Prostate gland (tissue), 2 donors: ENCODE results near the gene CPSF6. TPM values are rescaled to one million over a fixed set of nuclear protein-coding genes. Genes with fewer than 3 reads are reported as not detected.

Experiments
- DNase-seq: peaks from one replicate; pipeline ENCODE4 v3.0.0-alpha.2; 2019; ENCODE audit warnings: low spot score
- H3K27ac ChIP-seq, 2 donors: fragments of 200-600 bp; sonication (generic); 2 replicates each; pipeline ENCODE4 v1.5.1; 2017 to 2019
- H3K27me3 ChIP-seq: fragments of 200-600 bp; sonication (generic); replicated peaks from 2 replicates; pipeline ENCODE4 v1.5.1; 2019; ENCODE audit not compliant: insufficient read depth
- H3K36me3 ChIP-seq, 2 donors: fragments of 200-600 bp; sonication (generic); 1 replicate in 1 of 2; 2 replicates in 1 of 2; pipeline versions ENCODE4 v1.5.1 to v1.8.1; 2017 to 2019
- H3K4me1 ChIP-seq: fragments of 200-600 bp; sonication (generic); replicated peaks from 2 replicates; pipeline ENCODE4 v1.5.1; 2019
- H3K4me3 ChIP-seq, 2 donors: fragments of 200-600 bp; sonication (generic); 2 replicates each; pipeline ENCODE4 v1.5.1; 2017 to 2019
- H3K9me3 ChIP-seq: fragments of 200-600 bp; sonication (generic); 2 replicates; pipeline ENCODE4 v1.5.1; 2017
- POLR2A ChIP-seq: fragments of 450-650 bp; IDR thresholded peaks from one replicate; pipeline ENCODE4 v1.6.1; 2016; ENCODE audit warnings: antibody characterized with exemption, mild to moderate bottlenecking
- POLR2AphosphoS5 ChIP-seq: sonication (generic); formaldehyde crosslinking; IDR thresholded peaks from one replicate; pipeline ENCODE4 v1.6.1; 2017; ENCODE audit warnings: antibody characterized with exemption
- WGBS: methylation state at CpG from one replicate; pipeline ENCODE4 v1.1.5; 2018; 5-methylcytosine and 5-hydroxymethylcytosine counted together
- intact Hi-C: fragments of 100-400 bp; cut with DNase I; formaldehyde crosslinking; loops from one replicate; pipeline ENCODE4 v1.14.2; 2022
- total RNA-seq, 2 donors: library from RNA; depleted of rRNA; stranded (reverse); fragments of >200 nt; gene quantifications; one replicate each; pipeline ENCODE4 v1.1.0, GENCODE V29; 2016
- TF ChIP-seq, protein P1 (sequence below), 4 experiments: fragments of 200-600 bp in 2 of 4; fragments of 450-650 bp in 2 of 4; sonication (generic) in 2 of 4; IDR thresholded peaks; 1 replicate in 3 of 4; 2 replicates in 1 of 4; pipeline ENCODE4 v1.5.1; 2016 to 2019; ENCODE audit warnings: antibody characterized with exemption in 4 of 4, mild to moderate bottlenecking in 2 of 4, moderate library complexity in 2 of 4

Gene CPSF6
- total RNA-seq, 2 donors from 2014 or later: 22.5 to 484 TPM

DNA sequence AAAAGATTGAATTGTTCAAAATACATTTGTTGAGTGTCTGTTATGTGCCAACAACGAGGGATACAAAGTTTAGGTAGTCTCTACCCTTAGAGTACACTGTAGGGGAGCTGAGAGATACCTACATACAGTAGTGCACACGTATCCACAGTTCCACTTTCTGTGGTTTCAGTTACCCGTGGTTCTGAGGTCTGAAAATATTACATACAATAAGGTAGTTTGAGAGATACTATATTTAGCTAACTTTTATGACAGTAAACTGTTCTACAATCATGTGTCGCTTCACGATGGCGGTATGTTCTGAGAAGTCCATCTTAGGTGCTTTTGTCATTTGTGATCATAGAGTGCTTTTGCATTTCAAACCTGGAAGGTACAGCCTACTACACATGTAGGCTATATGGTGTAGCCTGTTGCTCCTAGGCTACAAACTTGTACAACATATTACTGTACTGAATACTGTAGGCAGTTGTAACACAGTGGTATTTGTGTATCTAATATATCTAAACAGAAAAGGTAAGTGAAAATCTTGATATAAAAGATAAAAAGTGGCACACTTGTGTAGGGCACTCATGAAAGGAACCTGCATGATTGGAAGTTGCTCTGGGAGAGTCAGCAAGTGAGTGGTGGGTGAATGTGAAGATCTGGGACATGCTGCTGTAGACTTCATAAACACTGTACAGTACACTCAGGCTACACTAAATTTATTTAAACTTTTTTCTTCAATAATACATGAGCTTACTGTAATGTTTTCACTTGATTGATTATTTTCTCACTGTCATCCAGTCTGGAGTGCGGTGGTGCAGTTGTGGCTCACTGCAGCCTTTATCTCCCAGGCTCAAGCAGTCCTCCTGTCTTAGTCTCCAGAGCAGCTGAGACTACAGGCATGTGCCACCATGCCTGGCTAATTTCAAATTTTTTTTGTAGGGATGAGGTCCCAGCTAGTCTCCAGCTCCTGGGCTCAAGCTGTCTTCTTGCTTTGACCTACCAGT, 4.0 kb downstream of the CPSF6 start:
- Histone ChIP-seq H3K36me3 (no peaks in the 10 kb centered on the region), H3K27ac (no peak overlapping the region), H3K9me3 (no peaks in the 10 kb centered on the region), H3K27me3 (no peaks in the 10 kb centered on the region), H3K4me1 (peaks cover 5% of the 10 kb centered on the region), H3K4me3 (no peak overlapping the region)
- no peak for DNase-seq
- intact Hi-C loops: no loop called here
- 70% methylated on average over 7 of the region's 7 CpGs for WGBS
- TF ChIP-seq POLR2AphosphoS5 (no peak), POLR2A (no peak)
- TF ChIP-seq, protein P1, sequence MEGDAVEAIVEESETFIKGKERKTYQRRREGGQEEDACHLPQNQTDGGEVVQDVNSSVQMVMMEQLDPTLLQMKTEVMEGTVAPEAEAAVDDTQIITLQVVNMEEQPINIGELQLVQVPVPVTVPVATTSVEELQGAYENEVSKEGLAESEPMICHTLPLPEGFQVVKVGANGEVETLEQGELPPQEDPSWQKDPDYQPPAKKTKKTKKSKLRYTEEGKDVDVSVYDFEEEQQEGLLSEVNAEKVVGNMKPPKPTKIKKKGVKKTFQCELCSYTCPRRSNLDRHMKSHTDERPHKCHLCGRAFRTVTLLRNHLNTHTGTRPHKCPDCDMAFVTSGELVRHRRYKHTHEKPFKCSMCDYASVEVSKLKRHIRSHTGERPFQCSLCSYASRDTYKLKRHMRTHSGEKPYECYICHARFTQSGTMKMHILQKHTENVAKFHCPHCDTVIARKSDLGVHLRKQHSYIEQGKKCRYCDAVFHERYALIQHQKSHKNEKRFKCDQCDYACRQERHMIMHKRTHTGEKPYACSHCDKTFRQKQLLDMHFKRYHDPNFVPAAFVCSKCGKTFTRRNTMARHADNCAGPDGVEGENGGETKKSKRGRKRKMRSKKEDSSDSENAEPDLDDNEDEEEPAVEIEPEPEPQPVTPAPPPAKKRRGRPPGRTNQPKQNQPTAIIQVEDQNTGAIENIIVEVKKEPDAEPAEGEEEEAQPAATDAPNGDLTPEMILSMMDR (IDR thresholded peaks at IDR 0.05): no peak

GRCh38 chr12:69247268-69248018, 8.1 kb downstream of the CPSF6 start:
- no peak for DNase-seq
- no peaks in the 10 kb centered on the region for H3K9me3 ChIP-seq
- H3K36me3 ChIP-seq: no peaks in the 10 kb centered on the region
- no peaks in the 10 kb centered on the region for H3K4me1 ChIP-seq
- intact Hi-C loops: no loop called here
- no peaks in the 10 kb centered on the region for H3K27me3 ChIP-seq
- H3K4me3 ChIP-seq: no peak overlapping the region
- WGBS: 81% methylated on average over 3 of the region's 3 CpGs
- TF ChIP-seq POLR2A (no peak), POLR2AphosphoS5 (no peak)
- TF ChIP-seq, protein P1 (IDR thresholded peaks at IDR 0.05): no peak
- H3K27ac ChIP-seq: no peak overlapping the region

DNA sequence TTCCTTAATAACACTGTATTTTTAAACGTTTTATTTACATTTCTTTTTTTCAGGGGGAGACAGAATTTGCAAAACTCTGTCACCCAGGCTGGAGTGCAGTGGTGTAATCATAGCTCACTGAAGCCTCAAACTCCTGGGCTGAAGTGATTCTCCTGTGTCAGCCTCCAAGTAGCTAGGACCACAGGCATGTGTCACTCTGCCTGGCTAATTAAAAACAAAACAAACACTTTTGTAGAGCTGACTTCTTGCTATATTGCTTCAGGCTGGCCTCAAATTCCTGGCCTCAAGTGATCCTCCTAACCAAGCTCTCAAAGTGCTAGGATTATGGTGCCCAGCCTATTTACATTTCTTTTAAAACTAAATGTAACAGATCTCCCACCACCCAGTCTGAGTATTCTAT, 12.7 kb downstream of the CPSF6 start:
- no peak overlapping the region for H3K27ac ChIP-seq
- no peaks in the 10 kb centered on the region for H3K4me1 ChIP-seq
- intact Hi-C loops: loop anchor here (5.0 kb wide), 1 partner anchor 100 kb away; no protein-coding TSS in a partner anchor

DNA sequence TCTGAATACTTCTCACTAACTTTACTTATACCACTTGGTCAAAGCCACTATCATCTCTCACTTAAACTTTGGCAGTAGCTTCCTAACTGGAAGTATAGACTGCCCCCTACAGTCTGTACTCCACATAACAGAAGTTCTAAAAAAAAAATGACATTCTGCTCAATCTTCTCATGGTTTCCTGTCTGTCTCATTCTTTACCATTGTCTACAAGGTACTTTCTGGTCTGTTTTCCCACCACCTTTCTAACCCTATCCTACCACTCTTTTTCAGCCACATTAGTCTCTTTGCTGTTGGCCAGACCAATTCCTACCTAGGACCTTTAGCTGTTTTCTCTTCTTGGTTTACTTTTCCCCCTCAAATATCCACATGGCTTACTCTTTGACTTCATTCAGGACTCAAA, 14.7 kb downstream of the CPSF6 start:
- TF ChIP-seq, protein P1 (IDR thresholded peaks at IDR 0.05): peak; percentile 11 to 54 (median 48)
- no peak for TF ChIP-seq POLR2AphosphoS5
- intact Hi-C loops: loop anchor here (5.0 kb wide), 1 partner anchor 102 kb away; no protein-coding TSS in a partner anchor
- H3K27me3 ChIP-seq: no peaks in the 10 kb centered on the region
- H3K9me3 ChIP-seq: no peaks in the 10 kb centered on the region
- no peaks in the 10 kb centered on the region for H3K36me3 ChIP-seq
- no peak overlapping the region for H3K27ac ChIP-seq
- no peaks in the 10 kb centered on the region for H3K4me1 ChIP-seq
- no peak for DNase-seq
- no peak overlapping the region for H3K4me3 ChIP-seq

More for the DNA sequence above, 12.7 kb downstream of the CPSF6 start:
- no peaks in the 10 kb centered on the region for H3K27me3 ChIP-seq
- no peaks in the 10 kb centered on the region for H3K9me3 ChIP-seq
- WGBS: 28% methylated on average over 1 of the region's 1 CpG
- no peak for DNase-seq
- TF ChIP-seq POLR2A (no peak), POLR2AphosphoS5 (no peak)
- TF ChIP-seq, protein P1 (IDR thresholded peaks at IDR 0.05): no peak
- H3K36me3 ChIP-seq: no peaks in the 10 kb centered on the region
- H3K4me3 ChIP-seq: no peak overlapping the region
